ENCODE results near the gene TSPAN1. TPM values are rescaled to one million over a fixed set of nuclear protein-coding genes. Genes with fewer than 3 reads are reported as not detected.

The TSPAN1 gene
- total and polyA plus RNA-seq, 2 of the 13 experiments (the other 11 are each of a cell fraction or from before 2014, with no cell fraction given): 1.7 to 2.9 TPM

- in situ Hi-C loops (cut with HindIII; ENCODE audit: extremely low pct_ligation_motif_present, low pct_unique_long_range_greater_than_20kb) (no loop called here), intact Hi-C loops (cut with micrococcal nuclease; ENCODE audit: unreplicated experiment) (loop anchor here (2.0 kb wide), 1 partner anchor 17 kb away; no protein-coding TSS in a partner anchor)
- H3K4me1 ChIP-seq (ENCODE audit: insufficient read depth, low read length): peaks cover 31% of the 10 kb centered on the region
- peak within 1 kb of the TSS; percentile 89 to 98 (median 93) for H3K4me3 ChIP-seq (replicated peaks in 1 of 3; ENCODE audit: insufficient read depth in 1 of 3, low read depth in 2 of 3, low read length in 3 of 3)
- peak within 1 kb of the TSS; percentile 43 for H2AFZ ChIP-seq (ENCODE audit: low read length)
- H3K9ac ChIP-seq (ENCODE audit: insufficient read depth, low read depth, low read length): peak within 1 kb of the TSS; percentile 95
- peaks cover 2 to 8% of the 10 kb centered on the region in 2 experiments; a peak in 1 of 5 replicates for H3K36me3 ChIP-seq (replicated peaks in 1 of 2; ENCODE audit: control insufficient read depth in 1 of 2, insufficient read depth in 2 of 2, low read length in 2 of 2)
- H3K27me3 ChIP-seq (ENCODE audit: control insufficient read depth in 1 of 2, insufficient read depth in 2 of 2, low read length in 2 of 2): 0 out of 5 replicates have a peak, but pooled peaks cover 0 to under 1% of the 10 kb centered on the region in 2 experiments
- ChIA-PET CTCF (ENCODE audit: low intra/inter-chr PET ratio, low total read pairs) (no interaction called here), POLR2A (interaction anchor here (1.0 to 4.3 kb wide), 7 partner anchors 9 to 66 kb away, joined by 3 to 24 read pairs (median 6); partner anchors contain the start of gene PIK3R3)
- H3K27ac ChIP-seq (ENCODE audit: extremely low read length, insufficient read depth, low read length): peak within 1 kb of the TSS; percentile 78
- peak within 1 kb of the TSS; percentile 96 for H3K4me2 ChIP-seq (ENCODE audit: low read depth, low read length)
- ATAC-seq (peak; percentile 89), FAIRE-seq (peak; percentile 26), DNase-seq (ENCODE audit: low spot score) (peak; percentile 23)
- no peaks in the 10 kb centered on the region for H3K9me3 ChIP-seq (ENCODE audit: low read length)
- H4K20me1 ChIP-seq (ENCODE audit: insufficient read depth, low read length): no peaks in the 10 kb centered on the region
- BruUV-seq (replicated peaks): no TSS peak
- WGBS (ENCODE audit: low lambda C conversion rate): 0% methylated on average over 2 of the region's 67 CpGs
- H3K79me2 ChIP-seq (ENCODE audit: insufficient read depth, low read length): no peaks in the 10 kb centered on the region
- peak; percentile 48 for TF ChIP-seq STAG1 (CRISPR knock-in tag; IDR thresholded peaks at IDR 0.05)
- TF ChIP-seq ZNF550 (CRISPR knock-in tag; IDR thresholded peaks at IDR 0.05; ENCODE audit: borderline replicate concordance): no peak
- no peak for TF ChIP-seq PRMT3 (CRISPR knock-in tag; IDR thresholded peaks at IDR 0.05; ENCODE audit: borderline replicate concordance, low read depth)
- peak; percentile 50; the same call in 1 of the 3 replicates for TF ChIP-seq MXI1 (IDR thresholded peaks at IDR 0.05; ENCODE audit: borderline replicate concordance, low read depth, low read length)
- peak; percentile 97 for TF ChIP-seq ZMYM3 (CRISPR knock-in tag; IDR thresholded peaks at IDR 0.05)
- TF ChIP-seq ZNF761 (CRISPR knock-in tag; conservative IDR thresholded peaks at IDR 0.05): no peak
- no peak for TF ChIP-seq RFX3 (CRISPR knock-in tag; IDR thresholded peaks at IDR 0.05)
- 0 out of 2 replicates have a peak, but pooled peaks have one; percentile 8 for TF ChIP-seq HNF1B (CRISPR knock-in tag; IDR thresholded peaks at IDR 0.05)
- TF ChIP-seq TFDP2 (CRISPR knock-in tag; IDR thresholded peaks at IDR 0.05): no peak
- no peak for TF ChIP-seq ZFYVE20 (CRISPR knock-in tag; IDR thresholded peaks at IDR 0.05; ENCODE audit: borderline replicate concordance, low read depth)
- TF ChIP-seq TSC22D2 (CRISPR knock-in tag; IDR thresholded peaks at IDR 0.05; ENCODE audit: borderline replicate concordance): 0 out of 2 replicates have a peak, but pooled peaks have one; percentile 17
- TF ChIP-seq REPIN1 (CRISPR knock-in tag; IDR thresholded peaks at IDR 0.05; ENCODE audit: borderline replicate concordance, low read depth): 0 out of 2 replicates have a peak, but pooled peaks have one; percentile 7
- TF ChIP-seq IRX3 (CRISPR knock-in tag; IDR thresholded peaks at IDR 0.05; ENCODE audit: borderline replicate concordance, low read depth): no peak
- TF ChIP-seq PCBP1 (IDR thresholded peaks at IDR 0.05; ENCODE audit: borderline replicate concordance, low read depth, low read length): 0 out of 2 replicates have a peak, but pooled peaks have one; percentile 47
- no peak for TF ChIP-seq RBAK (CRISPR knock-in tag; IDR thresholded peaks at IDR 0.05)
- TF ChIP-seq MEIS2 (CRISPR knock-in tag; IDR thresholded peaks at IDR 0.05): peak; percentile 74; the same call in 1 of the 2 replicates
- TF ChIP-seq MED13 (CRISPR knock-in tag; IDR thresholded peaks at IDR 0.05): no peak
- no peak; the same call in 1 of the 2 replicates for TF ChIP-seq ZNF263 (CRISPR knock-in tag; IDR thresholded peaks at IDR 0.05)
- TF ChIP-seq NR2F2 (IDR thresholded peaks at IDR 0.05; ENCODE audit: borderline replicate concordance, low read depth): peak; percentile 45; the same call in 1 of the 2 replicates
- TF ChIP-seq RORA (CRISPR knock-in tag; IDR thresholded peaks at IDR 0.05): no peak
- TF ChIP-seq ZNF124 (CRISPR knock-in tag; IDR thresholded peaks at IDR 0.05): no peak
- no peak for TF ChIP-seq FLYWCH1 (CRISPR knock-in tag; IDR thresholded peaks at IDR 0.05)
Measured at GRCh38 chr1:46197964-46198811, 23.3 kb downstream of the TSPAN1 start, which contains the start of gene POMGNT1. POMGNT1 (minus strand) TSS chr1:46198434; CDS start chr1:46197821, 613 bp downstream.

All from HepG2 (cell line).